NCI-H460 (cell line): ENCODE results near the gene PPME1. TPM values are rescaled to one million over a fixed set of nuclear protein-coding genes. Genes with fewer than 3 reads are reported as not detected.
"Not testable (repeated sequence)": the region's sequence is repeated elsewhere in the genome, so short reads cannot be mapped to it uniquely, and the experiment has no call there.

Source experiments
- DNase-seq: peaks from one replicate; pipeline ENCODE4 v3.0.0-alpha.2; 2016; ENCODE audit warnings: low read depth; ENCODE audit errors: extremely low read depth
- polyA plus RNA-seq: library from polyadenylated mRNA; depleted of rRNA; stranded (reverse); fragments of >200 nt; gene quantifications from 2 replicates; pipeline ENCODE4 v1.2.3, GENCODE V29; 2014; cell fraction: nucleus; rRNA removed
- total RNA-seq: library from RNA; depleted of rRNA; stranded (reverse); fragments of >200 nt; shearing (Covaris generic); gene quantifications from 2 replicates; pipeline ENCODE4 v1.2.3, GENCODE V29; 2014; rRNA removed

The PPME1 gene, protein sequence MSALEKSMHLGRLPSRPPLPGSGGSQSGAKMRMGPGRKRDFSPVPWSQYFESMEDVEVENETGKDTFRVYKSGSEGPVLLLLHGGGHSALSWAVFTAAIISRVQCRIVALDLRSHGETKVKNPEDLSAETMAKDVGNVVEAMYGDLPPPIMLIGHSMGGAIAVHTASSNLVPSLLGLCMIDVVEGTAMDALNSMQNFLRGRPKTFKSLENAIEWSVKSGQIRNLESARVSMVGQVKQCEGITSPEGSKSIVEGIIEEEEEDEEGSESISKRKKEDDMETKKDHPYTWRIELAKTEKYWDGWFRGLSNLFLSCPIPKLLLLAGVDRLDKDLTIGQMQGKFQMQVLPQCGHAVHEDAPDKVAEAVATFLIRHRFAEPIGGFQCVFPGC
- 33.5 and 35.8 TPM in 2 replicates for total RNA-seq
- polyA plus RNA-seq = 25.4 and 29.2 TPM in 2 replicates

DNA sequence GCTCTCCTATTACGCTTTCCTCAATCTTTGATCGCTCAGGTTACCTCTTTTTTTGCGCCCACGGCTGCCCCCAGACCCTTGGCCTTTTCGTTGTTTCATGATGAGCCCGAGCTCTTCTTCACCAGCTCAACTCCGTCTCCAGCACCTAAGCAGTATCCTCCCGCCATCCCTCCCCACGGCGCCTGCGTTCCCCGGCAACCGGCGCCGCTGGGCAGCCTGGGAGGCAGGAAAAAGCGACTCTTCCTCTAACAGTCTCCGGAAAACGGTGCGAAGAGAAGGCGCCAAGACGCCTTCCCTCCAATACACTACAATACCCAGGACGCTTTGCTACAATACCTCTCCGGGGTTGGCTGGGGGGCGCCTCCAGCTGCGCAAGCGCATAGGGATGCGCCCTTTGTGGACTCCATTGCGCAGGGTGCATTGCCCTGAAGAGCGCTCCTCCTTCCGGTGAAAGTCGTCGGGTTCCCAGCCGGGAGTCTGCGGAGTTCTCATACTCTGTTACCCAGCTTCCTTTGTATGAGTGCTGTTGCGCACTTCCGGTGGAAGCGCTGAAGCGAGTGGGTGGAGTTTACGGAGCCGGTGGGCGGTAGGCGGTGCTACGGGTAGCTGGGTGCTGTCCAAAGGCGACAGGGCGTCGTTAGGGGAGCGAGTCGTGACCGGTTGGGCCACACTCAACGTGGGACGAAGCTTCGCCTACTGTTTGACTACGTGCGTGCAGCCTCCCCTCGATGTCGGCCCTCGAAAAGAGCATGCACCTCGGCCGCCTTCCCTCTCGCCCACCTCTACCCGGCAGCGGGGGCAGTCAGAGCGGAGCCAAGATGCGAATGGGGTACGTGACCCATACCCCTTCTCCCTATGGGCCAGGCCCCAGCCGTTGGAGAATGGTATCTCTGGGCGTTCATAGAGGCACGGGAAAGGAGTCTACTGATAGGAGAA, at the start of gene PPME1, which contains the start of gene C2CD3:
PPME1 (plus strand) TSS at position 596 of the 936 bp plus-strand sequence; CDS start at position 729, 133 bp downstream.
C2CD3 (minus strand) TSS at position 309 of the 936 bp plus-strand sequence; CDS start at position 99, 210 bp downstream.
- peak; percentile 98 for DNase-seq

DNA sequence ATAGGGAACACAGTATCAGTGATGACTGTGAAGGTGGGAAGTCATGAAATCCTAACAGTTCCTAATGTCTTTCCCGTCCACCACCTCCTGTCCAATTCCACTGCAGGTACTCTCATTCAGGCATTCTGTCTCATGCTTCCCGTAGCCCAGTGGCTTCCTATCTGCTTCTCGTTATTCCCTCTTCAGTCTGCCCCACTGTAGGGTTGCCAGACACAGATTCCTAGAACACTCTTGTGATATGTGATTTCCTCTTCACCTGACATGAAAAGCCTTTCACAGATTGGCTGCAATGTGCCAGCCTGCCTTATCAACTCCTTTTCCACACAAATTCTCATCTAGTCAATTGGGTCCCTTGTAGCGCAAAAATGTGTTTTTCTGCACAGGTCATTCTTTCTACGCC, 49.3 kb upstream of the PPME1 start:
- no peak for DNase-seq

DNA sequence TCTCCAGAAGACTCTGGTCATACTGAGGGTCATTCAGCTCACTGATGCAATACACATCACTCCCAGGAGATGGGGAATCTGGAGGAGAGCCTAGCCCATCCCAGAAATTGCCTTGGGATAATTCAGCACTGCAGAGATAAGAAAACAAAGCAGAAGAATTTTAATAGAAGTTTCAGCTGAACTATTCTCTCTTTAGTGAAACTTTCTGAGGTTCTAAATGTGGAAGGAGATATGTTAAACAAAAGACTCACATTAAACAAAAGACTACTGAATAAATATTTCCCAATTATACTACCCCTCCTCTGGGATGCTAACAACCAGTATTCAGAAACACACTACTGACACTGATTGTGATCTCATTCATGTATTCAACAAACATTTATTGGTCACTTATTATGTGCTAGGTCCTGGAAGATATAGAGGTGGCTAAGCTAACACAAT, 48.1 kb upstream of the PPME1 start:
- no peak for DNase-seq

DNA sequence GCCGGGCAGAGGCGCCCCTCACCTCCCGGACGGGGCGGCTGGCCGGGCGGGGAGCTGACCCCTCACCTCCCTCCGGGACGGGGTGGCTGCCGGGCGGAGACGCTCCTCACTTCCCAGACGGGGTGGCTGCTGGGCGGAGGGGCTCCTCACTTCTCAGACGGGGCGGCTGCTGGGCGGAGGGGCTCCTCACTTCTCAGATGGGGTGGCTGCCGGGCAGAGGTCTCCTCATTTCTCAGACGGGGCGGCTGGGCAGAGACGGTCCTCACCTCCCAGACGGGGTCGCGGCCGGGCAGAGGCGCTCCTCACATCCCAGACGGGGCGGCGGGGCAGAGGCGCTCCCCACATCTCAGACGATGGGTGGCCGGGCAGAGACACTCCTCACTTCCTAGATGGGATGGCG, 42.0 kb upstream of the PPME1 start:
- DNase-seq = not testable (repeated sequence)

DNA sequence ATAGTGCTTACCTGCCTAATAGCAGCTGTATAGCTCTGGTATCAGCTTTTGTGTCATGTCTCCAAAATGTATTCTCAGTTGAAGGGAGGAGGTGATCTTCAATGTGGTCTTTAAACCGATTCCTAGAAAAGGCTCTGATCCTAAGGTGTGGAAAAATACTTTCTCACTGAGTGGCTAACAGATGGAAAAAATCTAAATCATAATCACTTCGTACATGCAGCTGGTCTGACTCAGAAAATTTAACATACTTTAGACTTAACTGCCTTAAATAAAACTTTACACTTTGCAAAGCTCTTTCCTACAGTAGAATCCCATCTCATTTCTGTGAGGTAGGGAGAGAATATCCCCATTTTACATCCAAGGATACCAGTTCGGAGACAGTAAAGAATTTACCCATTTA, 38.3 kb upstream of the PPME1 start:
- no peak for DNase-seq

DNA sequence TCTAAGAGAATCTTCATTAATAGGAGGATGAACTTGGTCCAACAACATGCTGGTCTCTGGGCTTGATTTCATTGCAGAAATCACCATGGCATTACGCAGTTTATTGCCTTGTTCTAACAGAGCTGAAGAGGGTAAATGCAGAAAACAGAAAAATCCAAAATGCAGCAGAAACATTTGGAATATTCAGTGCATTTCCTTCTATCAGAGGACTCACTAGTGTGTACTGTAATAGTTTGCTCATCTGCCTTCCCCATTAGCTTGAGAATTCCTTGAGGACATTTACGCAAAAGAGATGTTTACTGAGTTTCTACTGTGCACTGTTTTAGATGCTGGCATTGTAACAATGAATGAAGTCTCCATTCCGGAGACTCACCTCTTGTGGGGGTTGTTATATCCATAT, 37.7 kb upstream of the PPME1 start:
- DNase-seq = no peak

DNA sequence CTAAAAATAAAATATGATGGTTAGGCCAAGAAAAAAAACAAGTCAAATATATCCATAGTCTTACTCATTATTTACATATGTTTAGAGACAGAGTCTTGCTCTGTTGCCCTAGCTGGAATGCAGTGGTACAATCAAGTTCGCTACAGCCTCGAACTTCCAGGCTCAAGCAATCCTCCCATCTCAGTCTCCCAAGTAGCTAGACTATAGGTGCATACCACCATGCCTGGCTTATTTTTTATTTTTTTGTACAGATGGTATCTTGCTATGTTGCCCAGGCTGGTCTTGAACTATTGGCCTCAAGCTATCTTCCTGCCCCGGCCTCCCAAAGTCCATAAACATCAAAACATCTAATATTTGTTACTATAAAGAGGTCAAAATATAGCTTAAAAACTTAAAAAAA, 36.4 kb upstream of the PPME1 start:
- no peak for DNase-seq

DNA sequence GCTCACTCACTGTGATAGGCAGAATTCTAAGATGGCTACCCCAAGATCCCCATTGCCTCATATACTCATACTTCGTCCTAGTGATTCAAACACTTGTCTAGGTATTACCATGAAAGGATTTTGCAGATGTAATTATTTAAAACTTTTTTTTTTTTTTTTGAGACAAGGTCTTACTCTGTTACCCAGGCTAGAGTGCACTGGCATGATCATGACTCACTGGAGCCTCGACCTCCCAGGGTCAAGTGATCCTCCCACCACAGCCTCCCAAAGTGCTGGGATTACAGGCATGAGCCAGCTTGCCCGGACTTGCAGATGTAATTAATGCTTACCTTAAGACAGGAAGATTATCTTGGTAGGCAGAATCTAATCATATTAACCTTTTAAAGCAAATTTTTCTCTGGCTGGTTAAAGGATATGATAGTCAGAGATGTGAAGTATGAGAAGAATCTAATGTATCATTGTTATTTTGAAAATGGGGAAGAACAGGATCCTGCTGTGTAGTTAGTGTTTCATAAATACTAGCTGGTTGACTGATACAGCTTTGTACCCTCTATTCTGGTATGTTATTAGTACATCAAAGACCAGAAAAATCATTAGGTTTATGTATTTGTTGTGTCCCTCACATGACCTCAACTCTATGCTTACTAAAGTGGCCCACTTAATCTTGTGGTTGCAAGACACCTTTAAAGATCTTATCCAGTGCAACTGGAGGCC, 35.8 kb upstream of the PPME1 start:
- DNase-seq = no peak

DNA sequence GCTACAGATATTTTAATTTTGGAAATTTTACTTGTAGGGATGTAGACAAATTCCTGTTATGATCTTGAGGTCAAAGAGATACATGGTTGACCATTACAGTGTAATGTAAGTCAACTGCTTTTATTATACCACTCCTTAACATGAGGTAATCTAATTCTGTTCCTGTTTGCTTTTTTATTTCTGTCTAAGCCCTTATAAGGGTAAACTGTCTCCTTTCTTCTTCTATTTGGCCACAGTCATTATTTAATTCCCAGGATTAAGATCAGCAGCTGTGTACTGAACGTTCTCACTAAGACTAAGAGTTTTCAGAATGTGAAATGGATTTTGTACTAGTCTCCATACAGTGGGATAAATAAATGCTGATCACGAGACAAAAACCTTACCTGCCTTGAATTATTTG, 33.1 kb upstream of the PPME1 start:
- no peak for DNase-seq

DNA sequence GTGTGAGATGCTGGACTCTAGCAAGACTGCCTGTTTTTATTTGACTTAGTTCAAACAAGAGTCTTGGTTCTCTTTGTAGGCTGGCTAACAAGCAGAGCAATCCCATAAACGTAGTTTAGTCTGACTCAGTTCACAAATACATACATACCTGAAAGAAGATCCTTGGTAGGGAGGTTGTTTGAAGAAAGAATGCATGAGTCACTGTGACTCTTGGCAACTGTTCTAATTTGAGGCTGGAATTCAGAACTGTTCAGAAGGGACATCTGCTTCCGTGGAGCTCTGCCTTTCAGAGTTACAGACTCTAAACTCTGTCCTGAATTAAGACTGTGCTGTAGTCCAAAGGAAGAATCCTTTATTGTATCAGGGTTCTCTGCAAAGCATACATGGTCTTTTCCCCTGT, 32.5 kb upstream of the PPME1 start:
- peak; percentile 71 for DNase-seq

DNA sequence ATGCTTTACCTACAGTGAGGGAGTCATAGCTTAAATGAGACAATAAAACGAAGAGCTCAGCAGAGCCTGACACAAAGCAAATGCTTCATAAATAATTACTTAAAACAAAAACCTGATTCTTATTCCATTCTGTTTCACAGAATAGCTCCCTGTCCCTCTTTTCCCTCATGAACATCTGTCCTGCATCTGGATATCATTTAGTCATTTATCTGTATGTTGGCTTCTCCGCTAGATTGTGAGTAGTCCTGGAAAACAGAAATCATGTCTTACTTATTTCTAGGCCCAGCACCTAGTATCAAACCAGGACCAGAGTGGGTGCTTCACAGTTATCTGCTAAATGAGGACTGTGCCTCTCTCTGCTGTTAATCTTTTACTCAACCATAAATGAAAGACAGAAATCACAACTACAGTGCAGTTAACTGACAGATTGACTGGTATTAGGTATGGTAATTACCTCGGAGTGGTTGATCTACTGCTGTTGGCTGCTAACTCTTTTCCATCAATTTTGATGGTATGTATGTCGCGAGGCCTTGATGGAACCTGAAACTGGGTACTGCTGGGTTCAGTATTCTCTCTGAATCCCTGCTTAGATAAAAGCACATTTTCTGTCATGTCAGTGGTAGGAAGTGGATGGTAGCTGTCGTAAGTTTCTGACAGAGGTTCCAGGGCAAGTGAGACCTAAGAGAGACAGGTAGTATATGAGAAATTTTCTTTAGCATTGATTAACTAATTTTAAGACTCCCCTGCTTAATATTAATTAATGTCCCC, 31.8 kb upstream of the PPME1 start:
- DNase-seq = no peak

DNA sequence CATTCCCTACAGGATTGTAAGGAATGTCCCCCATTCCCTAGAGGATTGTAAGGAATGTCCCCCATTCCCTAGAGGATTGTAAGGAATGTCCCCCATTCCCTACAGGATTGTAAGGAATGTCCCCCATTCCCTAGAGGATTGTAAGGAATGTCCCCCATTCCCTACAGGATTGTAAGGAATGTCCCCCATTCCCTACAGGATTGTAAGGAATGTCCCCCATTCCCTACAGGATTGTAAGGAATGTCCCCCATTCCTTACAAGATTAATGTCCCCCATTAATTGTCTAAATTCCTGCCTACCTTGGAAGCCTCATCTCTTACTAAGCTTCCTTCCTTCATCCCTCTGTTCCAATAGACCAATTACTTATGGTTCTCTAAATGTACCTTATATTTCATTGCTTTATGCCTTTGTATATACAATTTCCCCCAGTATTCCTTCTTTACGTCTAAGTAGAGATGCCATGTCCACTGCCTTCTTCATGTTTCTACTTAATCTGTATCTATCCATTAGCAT, 31.1 kb upstream of the PPME1 start:
- DNase-seq = not testable (repeated sequence)

DNA sequence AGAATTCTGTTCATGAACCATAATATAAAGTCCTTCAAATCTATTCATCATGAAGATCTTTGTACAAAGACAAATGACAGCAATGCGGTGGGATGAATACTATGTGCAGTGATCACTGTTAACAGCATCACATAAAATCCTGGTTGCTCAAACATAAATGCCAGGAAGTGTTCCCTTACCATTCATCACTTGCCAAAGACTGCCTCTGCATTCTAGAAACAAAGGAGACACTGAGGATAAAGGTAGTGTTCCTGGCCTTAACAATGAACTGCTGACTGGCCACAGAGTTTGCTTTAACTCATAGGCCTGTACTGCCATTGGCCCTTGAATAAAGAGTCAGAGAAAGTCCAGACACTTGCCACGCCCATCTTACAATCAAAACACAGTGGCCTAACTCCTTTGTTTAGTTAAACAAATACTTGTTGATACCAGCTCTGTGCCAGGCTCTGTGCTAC, 29.8 kb upstream of the PPME1 start:
- DNase-seq = peak; percentile 11

DNA sequence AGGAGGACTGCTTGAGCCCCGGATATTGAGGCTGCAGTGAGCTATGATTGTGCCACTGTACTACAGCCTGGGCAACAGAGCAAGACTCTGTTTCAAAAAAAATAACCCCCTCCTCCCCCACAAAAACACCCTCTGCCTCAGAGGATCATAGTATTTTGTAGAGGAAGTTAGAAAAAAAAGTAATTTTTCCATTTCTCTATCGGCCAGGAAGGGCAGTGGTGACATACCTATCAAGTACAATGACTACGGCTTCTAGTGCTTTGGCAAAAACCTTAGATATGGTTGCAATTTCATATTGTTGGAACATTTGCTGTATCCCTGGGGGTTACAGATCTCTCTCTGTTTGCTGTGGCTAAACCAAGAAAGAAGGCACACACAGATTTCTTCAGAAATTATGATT, 29.2 kb upstream of the PPME1 start:
- DNase-seq = no peak

DNA sequence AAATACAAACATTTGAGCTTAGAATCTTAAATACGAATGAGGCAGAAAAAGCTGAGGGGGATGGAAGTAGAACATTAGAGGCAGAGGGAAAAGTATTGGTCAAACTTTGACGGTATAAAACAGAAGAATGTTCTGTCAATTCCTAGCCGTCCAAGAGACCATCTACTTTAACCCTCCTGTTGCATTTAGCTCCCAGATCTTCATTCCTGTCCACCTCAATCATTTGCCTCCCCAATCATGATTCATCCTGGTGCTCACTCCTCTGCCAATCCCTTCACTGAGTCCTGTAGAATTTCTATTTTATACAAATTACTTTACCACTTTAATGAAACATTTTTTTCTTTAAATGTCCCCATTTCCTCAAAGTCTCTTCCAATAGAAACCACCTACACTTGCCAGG, 28.5 kb upstream of the PPME1 start:
- no peak for DNase-seq

DNA sequence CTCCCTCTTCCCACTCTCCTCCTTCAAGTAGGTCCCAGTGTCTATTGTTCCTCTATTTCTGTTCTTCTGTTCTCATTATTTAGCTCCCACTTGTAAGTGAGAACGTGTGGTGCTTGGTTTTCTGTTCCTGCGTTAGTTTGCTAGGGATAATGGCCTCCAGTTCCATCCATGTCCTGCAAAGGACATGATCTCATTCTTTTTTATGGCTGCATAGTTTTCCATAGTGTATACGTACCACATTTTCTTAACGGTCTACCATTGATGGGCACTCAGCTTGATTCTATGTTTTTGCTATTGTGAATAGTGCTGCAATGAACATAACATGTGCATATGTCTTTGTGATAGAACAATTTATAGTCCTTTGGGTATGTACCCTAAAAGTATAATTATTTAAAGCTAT, 26.5 kb upstream of the PPME1 start:
- DNase-seq = no peak

DNA sequence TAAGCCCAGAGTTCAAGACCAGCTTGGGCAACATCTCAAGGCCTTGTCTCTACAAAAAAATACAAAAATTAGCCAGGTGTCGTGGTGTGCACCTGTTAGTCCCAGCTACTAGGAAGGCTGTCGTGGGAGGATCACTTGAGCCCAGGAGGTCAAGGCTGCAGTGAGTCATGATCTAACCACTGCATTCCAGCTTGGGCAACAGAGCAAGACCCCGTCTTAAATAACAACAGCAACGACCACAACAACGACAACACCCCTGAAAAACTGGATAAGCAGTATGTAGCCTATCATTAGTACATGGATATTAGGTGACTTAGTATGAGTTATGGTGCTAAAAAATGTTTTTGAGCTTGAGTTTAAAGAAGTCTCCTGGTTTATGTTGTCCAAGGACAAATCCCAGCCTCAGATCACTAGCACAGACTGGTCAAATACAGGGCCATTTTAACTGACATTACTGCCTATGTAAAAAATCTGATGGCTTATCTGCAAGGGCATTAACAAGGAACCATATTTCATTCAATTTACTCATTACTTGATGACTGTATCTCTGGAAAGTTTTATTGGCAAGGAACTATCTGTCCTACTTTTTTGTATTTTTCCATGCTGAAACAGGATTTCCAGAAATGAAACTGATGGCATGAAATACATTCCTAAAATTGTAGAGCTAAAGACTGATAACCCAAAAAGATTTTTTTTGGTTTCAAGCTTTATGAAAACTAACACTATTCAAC, 23.7 kb upstream of the PPME1 start:
- DNase-seq = no peak

DNA sequence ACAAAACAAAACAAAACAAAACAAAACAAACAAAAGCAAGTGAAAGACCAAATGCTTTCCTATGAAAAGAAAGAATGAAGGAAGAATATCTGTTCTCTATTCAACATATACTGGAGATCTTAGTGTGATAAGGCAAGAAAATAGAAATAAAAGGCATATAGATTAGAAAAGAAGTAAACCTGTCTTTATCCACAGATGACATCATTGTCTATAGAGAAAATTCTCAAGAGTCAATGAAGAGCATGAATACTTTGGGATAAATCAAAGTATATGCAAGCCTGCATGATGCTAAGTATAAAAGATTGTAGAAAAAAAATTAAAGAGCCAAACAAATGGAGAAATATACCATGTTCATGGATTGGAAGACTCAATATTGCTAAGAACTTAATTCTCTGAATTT, 17.9 kb upstream of the PPME1 start:
- DNase-seq = no peak
